ENCODE results near the gene IRF2BP1. TPM values are rescaled to one million over a fixed set of nuclear protein-coding genes. Genes with fewer than 3 reads are reported as not detected.

IRF2BP1 gene
- total and polyA plus RNA-seq, 2 of the 13 experiments (the other 11 are each of a cell fraction or from before 2014, with no cell fraction given) = 4.3 to 14.3 TPM

GRCh38 chr19:45882652-45883585 lies 3.0 kb downstream of the IRF2BP1 start (continued):
- peak; percentile 38; the same call in 1 of the 2 replicates for TF ChIP-seq JUN (CRISPR knock-in tag; IDR thresholded peaks at IDR 0.05)
- no peak for TF ChIP-seq RFX1 (IDR thresholded peaks at IDR 0.05)
- TF ChIP-seq CBX5 (CRISPR knock-in tag; IDR thresholded peaks at IDR 0.05; ENCODE audit: borderline replicate concordance) = peak; percentile 92
- TF ChIP-seq ZFP1 (CRISPR knock-in tag; IDR thresholded peaks at IDR 0.05) = 0 out of 2 replicates have a peak, but pooled peaks have one; percentile 77
- peak; percentile 60 for TF ChIP-seq ZSCAN29 (CRISPR knock-in tag; conservative IDR thresholded peaks at IDR 0.05)
- TF ChIP-seq, protein P1, sequence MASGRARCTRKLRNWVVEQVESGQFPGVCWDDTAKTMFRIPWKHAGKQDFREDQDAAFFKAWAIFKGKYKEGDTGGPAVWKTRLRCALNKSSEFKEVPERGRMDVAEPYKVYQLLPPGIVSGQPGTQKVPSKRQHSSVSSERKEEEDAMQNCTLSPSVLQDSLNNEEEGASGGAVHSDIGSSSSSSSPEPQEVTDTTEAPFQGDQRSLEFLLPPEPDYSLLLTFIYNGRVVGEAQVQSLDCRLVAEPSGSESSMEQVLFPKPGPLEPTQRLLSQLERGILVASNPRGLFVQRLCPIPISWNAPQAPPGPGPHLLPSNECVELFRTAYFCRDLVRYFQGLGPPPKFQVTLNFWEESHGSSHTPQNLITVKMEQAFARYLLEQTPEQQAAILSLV (CRISPR knock-in tag; IDR thresholded peaks at IDR 0.05; ENCODE audit: borderline replicate concordance) = no peak; the same call in 1 of the 2 replicates
- TF ChIP-seq ZNF362 (CRISPR knock-in tag; IDR thresholded peaks at IDR 0.05; ENCODE audit: borderline replicate concordance) = peak; percentile 92
- peak; percentile 23; the same call in 1 of the 2 replicates for TF ChIP-seq ATF3 (CRISPR knock-in tag; IDR thresholded peaks at IDR 0.05)
- TF ChIP-seq KLF6 (CRISPR knock-in tag; IDR thresholded peaks at IDR 0.05) = peak; percentile 77
- TF ChIP-seq, protein P2, sequence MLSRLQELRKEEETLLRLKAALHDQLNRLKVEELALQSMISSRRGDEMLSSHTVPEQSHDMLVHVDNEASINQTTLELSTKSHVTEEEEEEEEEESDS (CRISPR knock-in tag; IDR thresholded peaks at IDR 0.05; ENCODE audit: borderline replicate concordance) = peak; percentile 78; the same call in 1 of the 2 replicates
- TF ChIP-seq GMEB2 (CRISPR knock-in tag; IDR thresholded peaks at IDR 0.05; ENCODE audit: low read depth) = no peak
- 0 out of 2 replicates have a peak, but pooled peaks have one; percentile 27 for TF ChIP-seq ZNF547 (CRISPR knock-in tag; IDR thresholded peaks at IDR 0.05)
- TF ChIP-seq HCFC1 (IDR thresholded peaks at IDR 0.05; ENCODE audit: low read depth, low read length) = peak; percentile 17; the same call in 1 of the 2 replicates
- TF ChIP-seq HMG20B (CRISPR knock-in tag; conservative IDR thresholded peaks at IDR 0.05) = peak; percentile 83
- 0 out of 2 replicates have a peak, but pooled peaks have one; percentile 40 for TF ChIP-seq KAT7 (CRISPR knock-in tag; IDR thresholded peaks at IDR 0.05; ENCODE audit: borderline replicate concordance)
- no peak for TF ChIP-seq ISX (CRISPR knock-in tag; conservative IDR thresholded peaks at IDR 0.05)
- TF ChIP-seq PTBP1 (IDR thresholded peaks at IDR 0.05; ENCODE audit: low read depth, low read length, poor library complexity, severe bottlenecking) = peak; percentile 60
- TF ChIP-seq, protein P3, sequence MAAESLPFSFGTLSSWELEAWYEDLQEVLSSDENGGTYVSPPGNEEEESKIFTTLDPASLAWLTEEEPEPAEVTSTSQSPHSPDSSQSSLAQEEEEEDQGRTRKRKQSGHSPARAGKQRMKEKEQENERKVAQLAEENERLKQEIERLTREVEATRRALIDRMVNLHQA (CRISPR knock-in tag; IDR thresholded peaks at IDR 0.05) = no peak
- no peak for TF ChIP-seq SETDB1 (CRISPR knock-in tag; IDR thresholded peaks at IDR 0.05; ENCODE audit: borderline replicate concordance)
- TF ChIP-seq AHR (CRISPR knock-in tag; IDR thresholded peaks at IDR 0.05) = no peak; the same call in 1 of the 2 replicates
- TF ChIP-seq ZSCAN21 (CRISPR knock-in tag; IDR thresholded peaks at IDR 0.05; ENCODE audit: borderline replicate concordance) = peak; percentile 65; the same call in 1 of the 2 replicates
- no peak for TF ChIP-seq ZNF510 (CRISPR knock-in tag; IDR thresholded peaks at IDR 0.05; ENCODE audit: low read depth)

All from HepG2 (cell line).